Limb (tissue), 2 donors: ENCODE data around the gene ZNF366.
"Not testable (repeated sequence)": the region's sequence is repeated elsewhere in the genome, so short reads cannot be mapped to it uniquely, and the experiment has no call there.

ENCODE experiments used
- DNase-seq, 2 donors: peaks; one replicate each; pipeline ENCODE4 v3.0.0-alpha.2; 2016; ENCODE audit errors: extremely low spot score in 2 of 2

Gene ZNF366

GRCh38 chr5:72408603-72409002 is 98.6 kb downstream of the ZNF366 start:
- DNase-seq: no peak

GRCh38 chr5:72408127-72408526 is 99.1 kb downstream of the ZNF366 start:
- no peak for DNase-seq

GRCh38 chr5:72407541-72407940 is 99.7 kb downstream of the ZNF366 start:
- no peak for DNase-seq

- no peak for DNase-seq
Observed at GRCh38 chr5:72407078-72407477, 100.1 kb downstream of the ZNF366 start.

GRCh38 chr5:72404771-72405170 is 102.4 kb downstream of the ZNF366 start:
- not testable (repeated sequence) for DNase-seq

DNA sequence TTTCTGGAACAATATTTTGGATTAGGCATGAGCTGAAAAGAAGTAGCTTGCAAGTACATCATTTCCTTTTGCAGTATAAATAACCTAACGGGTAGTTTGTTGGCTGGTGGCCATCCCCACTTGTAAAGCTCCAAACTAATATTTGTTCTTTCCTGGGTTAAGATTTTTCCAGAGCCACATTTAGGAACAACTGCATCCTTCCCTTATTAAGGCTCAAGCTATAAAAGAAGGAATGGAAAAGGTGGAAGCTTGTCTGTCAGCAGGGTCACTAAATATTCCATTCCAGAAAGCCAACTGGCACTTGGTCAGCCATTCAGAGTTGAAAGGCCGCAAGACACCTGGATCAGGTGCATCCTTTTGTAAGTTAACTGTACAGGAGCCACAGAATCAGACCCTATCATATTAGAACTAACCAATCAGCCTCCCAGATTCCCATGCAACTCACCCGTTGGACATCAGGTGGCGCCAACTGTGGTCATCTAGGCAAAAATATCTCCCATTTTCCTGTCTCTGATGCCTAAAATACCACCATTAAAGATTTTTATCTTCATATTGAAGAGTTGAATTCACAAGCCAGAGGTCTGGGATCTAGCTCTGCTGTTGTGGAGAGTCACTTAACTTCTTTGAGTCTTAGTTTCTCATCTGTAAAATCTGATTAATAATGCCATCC is 104.1 kb downstream of the ZNF366 start:
- peak in 1 of 2 donors; percentile 10 for DNase-seq

DNA sequence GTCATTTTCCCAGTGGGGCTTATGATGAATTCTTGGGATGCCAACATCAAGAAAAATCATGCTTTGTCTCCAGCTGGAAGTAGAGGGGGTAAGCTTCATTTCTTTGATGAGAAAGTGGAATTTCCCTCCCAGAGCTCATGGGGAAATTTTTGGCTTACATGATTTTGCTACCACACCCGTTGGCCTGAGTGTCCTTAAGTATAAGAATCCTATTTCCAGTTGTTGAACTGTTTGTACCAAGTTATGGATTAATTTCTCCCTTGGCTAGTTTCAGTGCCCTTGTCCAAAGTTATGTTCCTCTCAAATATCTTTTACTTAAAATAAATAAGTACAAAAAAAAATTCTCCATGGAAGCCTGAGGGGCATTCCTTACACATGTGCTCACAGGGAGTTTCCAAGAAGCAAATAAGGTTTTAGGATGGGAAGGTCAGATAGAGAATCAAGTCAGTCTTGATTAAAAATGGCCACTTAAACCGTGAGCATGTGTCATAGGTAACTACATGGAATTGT is 104.8 kb downstream of the ZNF366 start:
- no peak for DNase-seq

GRCh38 chr5:72400950-72401349 is 106.3 kb downstream of the ZNF366 start:
- no peak for DNase-seq

DNA sequence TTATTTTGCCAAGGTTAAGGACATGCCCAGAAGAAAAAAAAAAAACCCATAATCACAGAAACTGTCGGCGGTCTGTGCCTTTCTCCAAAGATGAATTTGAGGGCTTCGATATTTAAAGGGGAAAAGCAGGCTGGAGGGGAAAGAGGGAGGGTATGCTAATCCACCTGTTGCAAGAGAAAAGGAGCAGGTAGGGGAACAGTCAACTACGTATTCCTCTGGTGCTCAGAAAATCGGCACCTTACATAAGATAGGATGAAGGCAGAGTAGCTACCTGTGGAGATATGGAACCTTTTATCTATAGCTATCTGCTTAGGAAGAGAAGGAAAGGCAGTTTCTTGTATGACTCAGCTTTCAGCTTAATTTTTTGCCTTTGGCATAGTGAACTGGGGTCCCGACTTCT is 109.4 kb downstream of the ZNF366 start:
- DNase-seq: no peak

- no peak for DNase-seq
Observed at GRCh38 chr5:72394688-72395087, 112.5 kb downstream of the ZNF366 start.

- no peak for DNase-seq
Observed at GRCh38 chr5:72393052-72393451, 114.2 kb downstream of the ZNF366 start.
